ENCODE results near the gene CYB5RL.
"Not testable (repeated sequence)": the region's sequence is repeated elsewhere in the genome, so short reads cannot be mapped to it uniquely, and the experiment has no call there.

CYB5RL gene

DNA sequence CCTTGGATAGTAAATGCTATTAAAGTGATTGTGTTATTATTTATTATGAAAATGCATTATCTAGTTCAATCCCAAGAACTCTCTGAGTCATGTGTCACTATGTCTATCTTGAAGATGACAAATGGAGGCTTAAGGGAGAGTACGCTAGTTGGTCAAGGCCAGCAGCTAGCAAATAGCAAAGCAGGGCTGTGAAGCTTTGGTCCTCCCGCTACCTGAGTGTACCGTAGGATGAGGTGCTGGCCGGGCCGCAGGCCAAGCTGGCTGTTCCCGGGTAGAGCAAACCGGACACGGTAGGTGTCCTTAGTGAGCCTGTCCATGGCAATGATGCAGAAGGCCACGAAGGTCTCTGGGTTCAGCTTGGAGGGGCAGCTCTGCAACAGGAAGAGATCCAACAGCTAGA is 9.3 kb downstream of the CYB5RL start:
- DNase-seq (ENCODE audit: low read depth in 2 of 2, low spot score in 1 of 2) = no peak

DNA sequence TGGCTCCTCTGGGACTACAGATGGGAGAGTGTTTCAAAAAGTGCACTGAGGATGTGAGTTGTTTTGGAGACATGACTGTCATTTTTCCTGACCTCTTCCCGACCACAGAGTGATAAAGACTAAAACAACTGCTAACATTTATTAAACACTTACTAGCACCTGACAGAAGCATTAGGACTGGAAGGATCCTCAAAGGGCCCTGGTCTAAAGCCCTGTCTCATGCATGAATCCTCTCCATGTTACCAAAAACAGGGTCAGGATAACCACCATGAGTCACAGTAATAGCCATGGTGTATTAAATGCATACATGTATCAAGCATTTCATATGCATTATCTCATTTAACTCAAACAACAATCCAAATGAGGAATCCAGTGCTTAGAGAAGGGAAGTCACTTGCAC is 11.5 kb downstream of the CYB5RL start:
- no peak for DNase-seq (ENCODE audit: low read depth in 2 of 2, low spot score in 1 of 2)

DNA sequence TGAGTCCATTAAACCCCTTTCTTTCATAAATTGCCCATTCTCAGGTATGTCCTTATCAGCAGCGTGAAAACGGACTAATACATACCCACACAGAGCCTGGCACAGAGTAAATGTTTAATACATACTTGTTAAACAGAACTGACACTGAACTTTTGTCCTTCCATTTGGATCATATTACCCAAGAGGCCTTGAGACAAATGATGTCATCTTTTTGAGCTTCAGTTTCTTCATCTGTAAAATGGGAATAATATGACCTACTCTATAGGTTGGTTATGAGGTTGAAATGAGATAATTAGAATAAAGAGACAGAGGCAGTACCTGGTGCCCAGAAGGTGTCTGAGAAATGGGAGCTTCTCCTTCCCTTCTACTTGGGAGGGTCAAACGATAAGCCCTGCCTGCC is 13.8 kb downstream of the CYB5RL start:
- no peak for DNase-seq (ENCODE audit: low read depth in 2 of 2, low spot score in 1 of 2)

DNA sequence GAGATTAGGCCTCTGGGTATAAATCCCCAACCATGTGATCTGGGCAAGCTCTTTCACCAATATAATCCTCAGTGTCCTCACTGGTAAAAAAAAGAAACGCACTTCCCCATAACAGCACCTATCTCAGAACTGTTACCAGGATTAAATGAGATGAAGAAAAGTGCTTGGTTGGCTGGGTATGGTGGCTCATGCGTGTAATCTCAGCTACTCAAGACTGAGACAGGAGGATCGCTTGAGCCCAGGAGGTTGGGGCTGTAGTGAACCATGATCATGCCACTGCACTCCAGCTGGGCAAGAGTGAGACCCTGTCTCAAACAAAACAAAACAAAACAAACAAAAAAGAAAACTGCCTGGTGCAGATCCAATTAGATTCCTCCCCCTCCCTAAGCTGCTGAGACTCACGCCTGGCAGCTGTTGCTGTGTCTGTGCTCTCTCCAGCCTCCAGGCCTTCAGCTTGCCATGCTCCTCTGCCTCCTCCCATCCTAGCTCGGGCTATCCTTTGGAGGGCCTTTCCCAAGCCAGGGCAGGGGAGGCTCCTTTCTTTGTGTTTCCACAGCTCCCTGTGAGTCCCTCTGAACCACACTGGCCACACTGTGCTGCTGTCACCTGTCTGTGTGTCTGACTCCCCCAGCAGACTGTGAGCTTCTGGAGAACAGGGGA is 19.0 kb downstream of the CYB5RL start:
- no peak for DNase-seq (ENCODE audit: low read depth in 2 of 2, low spot score in 1 of 2)

DNA sequence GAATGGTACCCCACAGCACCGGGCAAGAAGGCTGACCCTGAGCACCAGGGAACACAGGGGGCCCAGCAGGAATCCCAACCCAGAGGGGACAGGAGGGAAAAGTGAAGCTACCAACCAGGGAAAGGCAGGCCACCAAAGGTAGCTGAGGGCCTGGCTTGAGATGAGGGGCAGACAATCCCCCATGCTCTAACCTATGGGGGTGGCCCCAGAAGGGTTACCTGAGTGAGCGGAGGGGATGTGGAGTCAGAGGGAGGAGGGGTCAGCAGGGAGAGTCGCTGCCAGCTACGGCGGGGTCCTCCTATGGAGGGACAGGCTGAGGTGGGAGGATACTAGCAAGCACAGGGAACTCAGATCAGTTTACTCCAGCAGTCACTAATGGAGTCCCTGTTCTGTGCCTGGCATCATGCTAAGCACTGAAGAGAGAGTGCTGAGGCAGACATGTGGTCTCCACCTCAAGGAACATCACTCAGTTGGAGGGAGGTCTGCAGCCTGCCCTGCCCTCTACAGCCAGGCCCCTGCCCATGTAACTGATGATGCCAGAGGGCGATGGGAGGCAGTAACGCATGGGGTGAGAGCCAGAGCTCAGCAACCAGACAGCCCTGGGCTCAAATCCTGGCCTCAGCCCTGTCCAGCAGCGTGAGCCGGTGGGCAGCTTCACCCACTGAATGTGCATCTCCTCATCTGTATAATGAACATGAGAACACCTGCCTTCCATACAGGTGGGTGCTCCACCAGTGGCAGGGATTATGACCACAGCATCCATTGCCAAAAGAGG is 21.3 kb downstream of the CYB5RL start:
- no peak for DNase-seq (ENCODE audit: low read depth in 2 of 2, low spot score in 1 of 2)

DNA sequence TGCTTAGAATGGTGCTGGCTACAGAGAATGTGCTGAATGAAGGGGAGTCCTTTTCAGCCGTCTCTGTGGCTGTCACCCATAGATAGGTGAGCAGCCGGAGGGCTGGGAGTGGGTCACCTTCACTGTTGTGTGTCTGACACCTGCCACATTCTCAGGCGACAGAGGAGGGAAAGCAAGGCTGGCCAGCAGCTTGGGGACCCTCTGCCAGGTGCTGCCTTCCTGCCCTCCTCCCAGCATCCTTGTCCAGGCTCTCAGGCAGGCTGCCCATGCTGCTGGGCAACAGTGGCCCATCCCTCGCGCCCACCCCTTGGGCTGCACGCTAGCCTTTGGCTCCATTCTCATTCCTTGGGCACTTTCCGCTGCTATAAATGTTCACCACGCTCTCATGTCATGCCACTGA is 22.1 kb downstream of the CYB5RL start:
- DNase-seq (ENCODE audit: low read depth in 2 of 2, low spot score in 1 of 2) = no peak

DNA sequence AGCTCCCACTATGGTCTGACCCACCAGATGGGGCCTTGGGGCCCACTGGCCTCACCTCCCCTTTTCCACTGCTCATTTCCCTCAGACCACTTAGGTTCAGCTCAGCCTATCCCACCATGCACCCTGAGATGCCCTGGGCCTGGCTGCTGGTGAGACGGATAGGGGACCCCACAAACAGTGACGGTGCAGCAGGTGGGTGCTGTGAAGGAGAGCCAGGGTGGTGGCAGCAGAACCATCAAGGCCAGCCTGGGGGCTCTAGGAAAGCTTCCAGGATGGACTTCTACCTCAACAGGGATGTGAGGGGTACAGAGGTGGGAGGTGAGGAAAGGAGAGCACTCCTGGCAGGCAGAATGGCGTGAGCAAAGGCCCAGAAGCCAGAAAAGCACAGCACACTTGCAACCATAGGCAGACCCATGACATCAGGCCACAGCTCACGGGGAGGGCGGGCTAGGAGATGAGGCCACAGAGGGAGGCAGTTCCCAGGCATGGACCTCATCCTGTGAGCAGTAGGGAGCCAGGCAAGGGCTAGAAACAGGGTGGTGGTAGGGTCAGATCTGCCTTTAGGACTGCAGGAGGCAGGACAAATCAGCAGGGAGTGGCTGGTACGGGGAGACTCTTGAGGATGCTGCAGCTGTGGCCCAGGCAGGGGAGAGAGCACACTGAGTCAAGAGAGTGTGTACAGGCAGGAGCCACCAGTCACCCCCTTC is 23.1 kb downstream of the CYB5RL start:
- DNase-seq (ENCODE audit: low read depth in 2 of 2, low spot score in 1 of 2) = no peak

DNA sequence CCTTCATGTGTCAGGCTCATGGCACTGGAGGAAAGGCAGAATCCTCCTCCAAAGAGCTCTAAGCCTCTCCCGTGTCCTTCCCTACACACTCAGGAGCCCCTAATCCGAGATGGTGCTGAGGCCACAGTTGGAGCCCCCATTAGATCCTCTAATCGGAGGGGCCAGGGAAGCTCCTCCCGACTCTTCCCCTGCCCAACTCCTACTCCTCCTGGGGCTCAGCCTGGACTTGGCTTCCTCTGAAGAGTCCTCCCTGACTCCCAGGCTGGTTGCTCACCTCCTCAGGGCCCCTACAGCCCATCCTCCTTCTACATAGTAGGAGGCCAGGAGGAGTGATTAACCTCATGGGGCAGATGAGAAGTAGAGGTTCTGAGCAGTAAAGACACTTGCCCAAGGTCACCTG is 25.7 kb downstream of the CYB5RL start:
- DNase-seq (ENCODE audit: low read depth in 2 of 2, low spot score in 1 of 2) = no peak

DNA sequence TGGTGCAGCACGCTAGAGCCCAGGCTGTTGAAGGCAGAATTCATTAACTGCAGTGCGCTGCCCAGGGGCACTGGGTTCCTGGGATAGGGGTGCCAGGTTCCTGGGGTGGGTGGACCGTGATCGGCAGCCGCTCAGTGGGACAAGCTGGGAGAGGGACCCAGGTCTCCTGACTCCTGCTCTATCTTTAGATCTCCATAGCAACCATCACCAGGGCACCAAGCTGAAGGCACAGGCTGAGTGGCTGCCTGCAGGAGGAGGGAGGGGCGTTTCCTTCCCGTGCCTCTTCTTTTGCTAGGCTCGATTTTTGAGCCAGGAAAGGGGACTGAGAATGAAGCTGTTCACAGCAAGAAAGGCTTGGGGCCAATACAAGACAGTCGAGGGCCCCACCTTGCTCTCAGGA is 26.1 kb downstream of the CYB5RL start:
- no peak for DNase-seq (ENCODE audit: low read depth in 2 of 2, low spot score in 1 of 2)

DNA sequence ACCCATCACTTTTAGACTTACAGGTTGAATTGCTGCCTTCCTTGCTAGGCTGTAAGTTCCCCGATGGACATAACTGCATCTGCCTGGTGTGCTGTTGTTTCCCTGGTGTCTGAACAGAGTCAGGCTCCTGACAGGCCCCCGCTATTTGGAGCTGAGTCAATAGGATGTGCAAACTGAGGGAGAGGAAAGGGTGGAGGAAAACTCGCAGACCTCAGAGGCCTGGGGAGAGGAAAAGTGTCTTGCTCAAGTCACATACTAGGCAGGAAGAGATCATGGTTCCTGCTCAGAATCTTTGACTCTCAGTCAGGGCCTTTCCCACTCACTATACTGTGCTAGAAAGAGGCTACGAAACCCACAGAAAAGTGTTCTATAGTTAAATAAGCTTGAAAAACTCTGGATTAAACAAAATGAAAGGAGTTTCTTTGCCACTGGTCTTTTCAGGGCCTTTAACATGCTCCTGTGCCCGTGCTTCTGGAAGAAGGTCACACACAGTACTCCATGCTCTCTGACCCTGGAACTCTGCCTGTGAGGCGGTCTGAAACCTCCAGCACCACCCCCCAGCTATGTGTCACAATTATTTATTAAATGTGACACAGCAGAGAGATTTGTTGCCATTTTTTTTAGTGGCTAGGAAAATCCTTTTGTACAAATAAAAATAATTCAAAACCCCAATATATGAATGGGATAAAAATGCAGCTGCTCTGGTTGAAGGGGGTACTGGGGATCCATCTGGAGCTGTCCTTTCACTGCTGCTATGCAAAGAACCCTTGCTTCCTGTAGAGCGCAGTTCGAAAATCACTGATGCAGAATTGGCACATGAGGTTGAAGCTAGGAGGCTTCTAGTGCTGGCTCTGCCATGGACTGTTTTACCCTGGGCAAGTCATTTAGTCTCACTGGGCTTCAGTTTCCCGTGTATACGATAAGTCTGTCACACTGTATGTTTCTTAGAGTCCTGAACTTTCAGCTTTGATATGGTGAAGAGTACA is 26.9 kb downstream of the CYB5RL start:
- no peak for DNase-seq (ENCODE audit: low read depth in 2 of 2, low spot score in 1 of 2)

DNA sequence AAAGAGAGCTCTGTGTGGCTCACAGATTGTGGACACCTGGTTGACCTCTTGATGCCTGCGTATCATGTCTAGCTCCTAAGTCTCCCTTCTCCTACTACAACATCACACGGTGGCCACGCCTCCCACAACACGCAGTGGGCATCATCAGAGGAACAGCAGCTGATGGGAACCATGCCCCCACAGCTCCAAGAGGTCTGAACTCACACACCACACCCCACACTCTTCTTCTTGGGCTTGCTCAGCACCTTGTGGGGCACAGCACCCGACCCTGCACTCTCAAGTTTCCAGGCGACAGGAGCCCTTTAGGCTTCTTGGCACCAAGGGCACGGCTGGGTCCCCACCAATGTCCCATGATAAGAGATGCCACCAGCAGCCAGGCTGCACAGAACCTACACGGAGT is 28.2 kb downstream of the CYB5RL start:
- no peak for DNase-seq (ENCODE audit: low read depth in 2 of 2, low spot score in 1 of 2)

DNA sequence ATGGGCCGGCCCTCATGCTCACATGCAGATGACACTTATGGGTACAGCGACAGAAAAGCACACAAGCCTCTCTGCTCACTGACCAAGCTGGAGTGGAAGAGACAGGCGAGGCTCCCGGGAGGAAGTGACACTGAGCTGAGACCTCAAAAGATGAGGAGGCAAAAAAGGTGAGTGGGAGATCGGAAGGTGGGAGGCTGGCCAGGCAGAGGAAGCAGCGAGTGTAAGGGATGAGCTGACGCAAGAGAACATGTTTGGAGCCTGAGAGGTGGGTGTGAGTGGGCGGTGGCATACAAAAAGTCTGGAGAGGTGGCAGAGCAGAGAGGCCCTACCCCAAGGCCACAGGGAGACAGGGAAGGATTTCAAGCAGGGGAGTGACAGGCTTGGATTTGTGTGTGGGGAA is 28.8 kb downstream of the CYB5RL start:
- DNase-seq (ENCODE audit: low read depth in 2 of 2, low spot score in 1 of 2) = no peak

DNA sequence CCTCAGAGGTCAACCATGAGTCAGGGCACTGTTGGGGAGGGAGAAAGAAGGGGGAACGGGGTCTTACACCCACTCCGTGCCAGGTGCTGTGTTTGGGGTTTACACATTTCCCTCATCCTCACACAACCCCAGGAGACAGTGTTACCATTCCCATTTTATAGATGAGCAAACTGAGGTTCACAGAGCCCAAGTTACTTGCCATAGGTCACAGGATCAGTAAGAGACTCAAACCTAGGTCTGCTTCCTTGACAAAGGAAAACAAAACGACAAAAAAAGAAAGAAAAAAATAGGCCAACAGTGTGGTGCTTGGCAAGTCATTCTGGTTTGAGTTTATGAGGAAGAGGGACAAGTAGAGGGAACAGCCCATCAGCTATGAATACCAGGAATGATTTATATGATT is 30.8 kb downstream of the CYB5RL start:
- no peak for DNase-seq (ENCODE audit: low read depth in 2 of 2, low spot score in 1 of 2)

DNA sequence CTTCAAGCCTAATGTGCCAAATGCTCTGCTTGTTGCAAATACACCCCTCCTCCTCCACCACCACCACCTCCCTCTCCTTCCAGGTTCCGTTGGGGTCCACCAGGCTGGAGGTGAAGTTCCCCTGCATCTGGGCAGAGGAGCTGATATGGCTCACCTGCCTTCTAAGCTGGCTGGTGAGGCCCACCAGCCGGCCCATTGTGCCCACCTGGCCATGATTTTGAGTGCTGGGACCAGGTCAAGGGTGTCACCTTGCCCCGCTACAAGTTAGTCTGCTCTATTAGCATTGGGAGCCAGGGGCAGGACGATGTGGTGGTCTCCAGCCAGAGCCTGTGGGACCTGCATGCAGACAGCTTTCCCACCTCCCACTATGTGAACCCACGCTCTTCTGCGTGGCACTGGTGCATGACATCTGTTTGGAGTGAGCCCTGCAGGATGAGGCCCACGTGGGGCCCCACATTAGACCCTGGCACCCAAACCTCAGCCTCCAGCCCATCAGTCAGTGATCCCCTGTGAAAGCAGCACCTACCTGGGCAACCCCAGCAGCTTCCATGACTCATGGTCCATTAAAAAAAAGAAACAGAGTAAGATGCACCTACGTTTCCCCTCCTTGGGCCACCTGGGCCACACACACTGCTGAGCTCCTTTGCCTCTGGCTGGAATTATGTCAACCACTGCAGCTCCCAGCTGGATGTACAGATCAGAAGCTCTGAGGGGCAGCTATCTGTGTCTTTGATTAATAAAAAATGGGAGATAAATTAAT is 31.4 kb downstream of the CYB5RL start:
- DNase-seq (ENCODE audit: low read depth in 2 of 2, low spot score in 1 of 2) = no peak

DNA sequence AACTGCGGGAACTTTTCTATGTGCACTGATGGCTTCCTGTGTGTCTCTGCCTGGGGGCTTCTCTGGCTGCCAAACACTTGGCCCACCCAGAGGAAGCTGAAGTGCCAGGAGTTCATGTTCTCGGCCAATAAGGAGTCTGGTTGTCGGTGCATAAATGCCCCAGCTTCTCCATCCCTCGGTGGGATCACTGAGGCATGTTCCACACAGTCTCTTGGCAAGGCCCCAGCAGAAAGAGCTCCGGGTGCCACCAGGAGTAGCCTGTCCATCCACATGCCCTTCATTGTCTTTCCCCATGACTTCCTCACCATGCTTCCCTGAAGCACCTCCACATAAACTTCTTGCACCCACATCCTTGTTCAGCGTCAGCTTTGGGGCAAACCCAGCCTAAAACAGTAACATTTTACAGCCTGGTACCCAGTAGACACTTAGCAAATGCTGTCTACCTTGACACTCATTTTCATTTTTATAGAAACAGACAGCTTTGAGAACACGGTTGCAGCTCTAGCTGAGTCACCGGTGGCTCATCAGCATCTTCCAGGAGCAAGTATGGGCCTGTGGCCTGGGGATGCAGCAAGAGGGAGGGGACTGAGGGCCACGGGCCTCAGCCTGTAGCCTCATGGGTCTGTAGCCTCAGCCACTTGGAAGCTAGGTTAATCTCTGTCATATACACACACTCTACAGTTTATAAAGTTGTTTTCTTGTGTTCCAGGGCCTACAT is 32.2 kb downstream of the CYB5RL start:
- DNase-seq (ENCODE audit: low read depth in 2 of 2, low spot score in 1 of 2) = no peak

DNA sequence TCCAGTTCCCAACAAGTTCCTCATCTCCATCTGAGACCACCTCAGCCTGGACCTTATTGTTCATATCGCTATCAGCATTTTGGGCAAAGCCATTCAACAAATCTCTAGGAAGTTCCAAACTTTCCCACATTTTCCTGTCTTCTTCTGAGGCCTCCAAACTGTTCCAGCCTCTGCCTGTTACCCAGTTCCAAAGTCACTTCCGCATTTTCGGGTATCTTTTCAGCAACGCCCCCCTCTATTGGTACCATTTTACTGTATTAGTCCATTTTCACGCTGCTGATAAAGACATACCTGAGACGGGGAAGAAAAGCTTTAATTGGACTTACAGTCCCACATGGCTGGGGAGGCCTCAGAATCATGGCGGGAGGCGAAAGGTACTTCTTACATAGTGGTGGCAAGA is 33.5 kb downstream of the CYB5RL start:
- not testable (repeated sequence) for DNase-seq (ENCODE audit: low read depth in 2 of 2, low spot score in 1 of 2)

DNA sequence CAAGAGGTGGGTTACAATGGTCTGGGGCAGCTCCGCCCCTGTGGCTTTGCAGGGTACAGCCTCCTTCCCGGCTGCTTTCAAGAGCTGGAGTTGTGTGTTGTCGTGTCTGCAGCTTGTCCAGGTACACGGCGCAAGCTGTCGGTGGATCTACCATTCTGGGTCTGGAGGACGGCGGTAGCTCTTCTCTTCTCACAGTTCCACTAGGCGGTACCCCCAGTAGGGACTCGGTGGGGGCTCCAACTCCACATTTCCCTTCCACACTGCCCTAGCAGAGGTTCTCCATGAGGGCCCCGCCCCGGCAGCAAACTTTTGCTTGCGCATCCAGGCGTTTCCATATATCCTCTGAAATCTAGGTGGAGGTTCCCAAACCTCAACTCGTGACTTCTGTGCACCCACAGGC is 34.7 kb downstream of the CYB5RL start:
- no peak for DNase-seq (ENCODE audit: low read depth in 2 of 2, low spot score in 1 of 2)

DNA sequence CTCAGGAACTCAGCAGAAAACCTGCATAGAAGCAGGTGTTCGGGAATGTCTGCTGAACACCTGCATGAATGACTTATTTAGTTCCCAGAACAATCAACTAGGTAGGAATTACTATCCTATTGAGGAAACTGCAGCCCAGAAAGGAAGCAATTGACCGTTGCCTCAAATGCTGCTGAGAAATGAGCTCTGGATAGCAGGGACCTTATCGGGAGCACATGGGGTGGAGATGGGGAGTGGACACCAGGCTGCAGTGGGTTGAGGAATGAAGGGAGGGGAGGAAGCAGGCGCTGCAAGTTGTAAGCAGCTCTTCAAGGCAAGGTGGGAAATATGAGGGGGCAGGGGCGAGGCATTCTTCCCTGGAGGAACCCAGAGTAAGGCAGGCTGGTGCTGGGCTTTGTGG is 36.3 kb downstream of the CYB5RL start:
- DNase-seq (ENCODE audit: low read depth in 2 of 2, low spot score in 1 of 2) = no peak

DNA sequence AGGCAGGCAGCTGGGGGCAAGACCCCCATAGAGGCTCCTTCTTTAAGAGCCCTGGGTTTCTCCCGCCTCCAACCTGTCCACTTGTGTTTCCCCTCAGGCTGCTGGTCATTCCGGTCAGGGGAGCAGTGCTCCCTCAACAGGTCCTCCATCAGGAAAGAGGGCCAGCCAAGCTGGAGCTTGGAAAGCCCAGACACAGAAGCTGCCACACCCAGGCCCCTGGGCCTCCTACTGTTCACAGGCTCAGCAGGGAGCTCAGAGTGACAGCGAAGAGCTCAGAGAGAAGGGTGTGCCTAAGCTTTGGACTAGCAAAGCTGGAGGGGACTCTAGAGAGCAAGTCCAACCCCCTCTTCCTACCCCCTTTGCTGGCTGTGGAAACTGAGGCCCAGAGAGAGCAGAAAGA is 36.8 kb downstream of the CYB5RL start:
- no peak for DNase-seq (ENCODE audit: low read depth in 2 of 2, low spot score in 1 of 2)

All from stimulated activated CD8-positive, alpha-beta memory T cell treated with anti-CD3 and anti-CD28 coated beads, Interleukin-4, amount 100 ng/mL, for 4 hours (primary cell).